PC-3 (cell line): Measurements from ENCODE around the gene AMY2A. TPM values are rescaled to one million over a fixed set of nuclear protein-coding genes. Genes with fewer than 3 reads are reported as not detected.
"Not testable (repeated sequence)": the region's sequence is repeated elsewhere in the genome, so short reads cannot be mapped to it uniquely, and the experiment has no call there.

ENCODE experiments used
- ATAC-seq: fragments of 200-7000 bp; cut with Tn5 transposase; 2 replicates; pipeline ENCODE4 v1.9.1; 2020; ENCODE audit warnings: mild to moderate bottlenecking, moderate library complexity
- Bru-seq: library from RNA; stranded (reverse); fragments of 400-500 nt; gene quantifications from one replicate; lab custom pipeline; 2021; lab: Mats Ljungman, UMichigan
- BruChase-seq, 2 experiments: library from RNA; stranded (reverse); fragments of 400-500 nt; gene quantifications; one replicate each; lab custom pipeline; 2021; lab: Mats Ljungman, UMichigan
- BruUV-seq: library from RNA; stranded (reverse); fragments of 400-500 nt; replicated peaks from 2 replicates; lab custom pipeline; 2021; lab: Mats Ljungman, UMichigan
- CTCF ChIA-PET: fragments of 300-600 bp; sonication (Branson Sonifier 250); formaldehyde crosslinking; loops from one replicate; lab custom pipeline; 2022; ENCODE audit warnings: antibody characterized with exemption; lab: Charles Lee
- POLR2A ChIA-PET: fragments of 300-600 bp; sonication (Branson Sonifier 250); formaldehyde crosslinking; loops from one replicate; lab custom pipeline; 2022; ENCODE audit warnings: antibody characterized with exemption; ENCODE audit not compliant: unreplicated experiment; lab: Charles Lee
- DNase-seq: peaks from one replicate; pipeline ENCODE4 v3.0.0-alpha.2; 2015
- H2AFZ ChIP-seq: fragments of 300-600 bp; sonication (generic); 2 replicates; pipeline ENCODE4 v1.6.0; 2016; ENCODE audit warnings: antibody characterized with exemption, low read length
- H3F3A ChIP-seq: fragments of 300-600 bp; sonication (generic); one replicate; pipeline ENCODE4 v1.6.0; 2017; ENCODE audit warnings: antibody characterized with exemption, low read length, control low read depth, mild to moderate bottlenecking; ENCODE audit not compliant: unreplicated experiment
- H3K27ac ChIP-seq: fragments of 300-600 bp; sonication (generic); 2 replicates; pipeline ENCODE4 v1.5.1; 2016; ENCODE audit warnings: mild to moderate bottlenecking, low read length
- H3K27me3 ChIP-seq: fragments of 300-600 bp; sonication (generic); 2 replicates; pipeline ENCODE4 v1.6.1; 2016; ENCODE audit warnings: low read length, mixed read lengths
- H3K36me3 ChIP-seq: fragments of 300-600 bp; sonication (generic); 2 replicates; pipeline ENCODE4 v1.6.1; 2016; ENCODE audit warnings: low read depth, mixed run types, low read length, mixed read lengths
- H3K4me1 ChIP-seq: fragments of 300-600 bp; sonication (generic); 2 replicates; pipeline ENCODE4 v1.5.1; 2016; ENCODE audit warnings: low read length; ENCODE audit not compliant: insufficient read depth
- H3K4me2 ChIP-seq: fragments of 300-600 bp; sonication (generic); 2 replicates; pipeline ENCODE4 v1.6.0; 2016; ENCODE audit warnings: low read length
- H3K4me3 ChIP-seq: fragments of 300-600 bp; sonication (generic); 2 replicates; pipeline ENCODE4 v1.5.1; 2016; ENCODE audit warnings: mild to moderate bottlenecking, low read length, mixed read lengths
- H3K79me2 ChIP-seq: fragments of 300-600 bp; sonication (generic); 2 replicates; pipeline ENCODE4 v1.6.1; 2017; ENCODE audit warnings: low read length, mixed read lengths
- H3K9ac ChIP-seq: fragments of 300-600 bp; sonication (generic); 2 replicates; pipeline ENCODE4 v1.6.0; 2016; ENCODE audit warnings: mild to moderate bottlenecking, low read length
- H3K9me2 ChIP-seq: fragments of 300-600 bp; sonication (generic); replicated peaks from 2 replicates; pipeline ENCODE4 v1.6.1; 2016; ENCODE audit warnings: mixed run types, low read length, mixed read lengths
- H3K9me3 ChIP-seq: fragments of 300-600 bp; sonication (generic); 2 replicates; pipeline ENCODE4 v1.6.1; 2016; ENCODE audit warnings: low read length, mixed read lengths
- H4K20me1 ChIP-seq: fragments of 300-600 bp; sonication (generic); 2 replicates; pipeline ENCODE4 v1.6.1; 2016; ENCODE audit warnings: low read length, mixed read lengths
- CTCF ChIP-seq: fragments of 300-600 bp; sonication (generic); conservative IDR thresholded peaks from 2 replicates; pipeline ENCODE4 v1.5.1; 2017; ENCODE audit warnings: antibody characterized with exemption, low read depth, mild to moderate bottlenecking, low read length
- EZH2 ChIP-seq: fragments of 300-600 bp; sonication (generic); IDR thresholded peaks from one replicate; pipeline ENCODE4 v1.6.1; 2017; ENCODE audit warnings: antibody characterized with exemption, mild to moderate bottlenecking, low read length; ENCODE audit not compliant: unreplicated experiment
- EZH2phosphoT487 ChIP-seq: fragments of 300-600 bp; sonication (generic); IDR thresholded peaks from 2 replicates; pipeline ENCODE4 v1.6.1; 2018; ENCODE audit warnings: mild to moderate bottlenecking, antibody characterized with exemption, low read length, borderline replicate concordance
- intact Hi-C: fragments of 100-400 bp; cut with micrococcal nuclease; formaldehyde crosslinking; loops from 2 replicates; pipeline ENCODE4 v1.9.0; 2023
- long read RNA-seq: library from polyadenylated mRNA; unstranded; transcript quantifications from one replicate; pipeline ENCODE4 v2.0.0, GENCODE V29; 2021; ENCODE audit not compliant: unreplicated experiment
- total RNA-seq: library from RNA; depleted of rRNA; stranded (reverse); fragments of >200 nt; gene quantifications from 2 replicates; pipeline ENCODE4 v1.2.3, GENCODE V29; 2014; rRNA removed

Gene AMY2A
- not detected in 2 replicates for total RNA-seq
- not detected for Bru-seq, nascent RNA
- not detected for BruChase-seq, experiment 1, labeled RNA remaining after a 6-hour chase
- BruChase-seq, experiment 2, labeled RNA remaining after a 2-hour chase, result not detected
- long read RNA-seq, result 0 reads

GRCh38 chr1:103616994-103617477, at the start of gene AMY2A:
TSS of gene AMY2A (plus strand) at chr1:103617427. CDS start at chr1:103617441, 14 bp downstream.
- DNase-seq, H3K27me3 ChIP-seq, H3K4me2 ChIP-seq, H3F3A ChIP-seq, CTCF ChIA-PET, H3K27ac ChIP-seq, H3K9ac ChIP-seq, H2AFZ ChIP-seq, intact Hi-C loops, H4K20me1 ChIP-seq, H3K9me3 ChIP-seq, H3K4me1 ChIP-seq, H3K36me3 ChIP-seq, H3K4me3 ChIP-seq, POLR2A ChIA-PET, H3K9me2 ChIP-seq, BruUV-seq, H3K79me2 ChIP-seq, ATAC-seq: not testable (repeated sequence)

- Histone ChIP-seq H3K9me2 (no peaks in the 10 kb centered on the region), H3K27ac (no peak overlapping the region), H3F3A (no peaks in the 10 kb centered on the region), H4K20me1 (no peaks in the 10 kb centered on the region), H3K79me2 (no peaks in the 10 kb centered on the region), H3K4me3 (no peak overlapping the region), H2AFZ (no peak overlapping the region), H3K36me3 (no peaks in the 10 kb centered on the region), H3K4me1 (no peaks in the 10 kb centered on the region), H3K4me2 (no peak overlapping the region), H3K9ac (no peak overlapping the region), H3K27me3 (0 out of 2 replicates have a peak, but pooled peaks cover 5% of the 10 kb centered on the region), H3K9me3 (no peaks in the 10 kb centered on the region)
- POLR2A ChIA-PET, result no interaction called here
- CTCF ChIA-PET, result no interaction called here
- BruUV-seq, result no TSS peak
- no peak for ATAC-seq
- intact Hi-C loops, result no loop called here
- TF ChIP-seq EZH2phosphoT487 (no peak), EZH2 (no peak), CTCF (no peak)
- no peak for DNase-seq
Measured at GRCh38 chr1:103569493-103569892, 47.7 kb upstream of the AMY2A start.

- H3K36me3 ChIP-seq, POLR2A ChIA-PET: not testable (repeated sequence)
Measured at GRCh38 chr1:103571289-103571688, 45.9 kb upstream of the AMY2A start, which contains the start of gene AMY2B. TSS of gene AMY2B (plus strand) at chr1:103571589. CDS start at chr1:103571603, 14 bp downstream.

More at GRCh38 chr1:103571289-103571688, 45.9 kb upstream of the AMY2A start, which contains the start of gene AMY2B:
- H3K9ac ChIP-seq, H3K27ac ChIP-seq, BruUV-seq, H3F3A ChIP-seq, H3K4me1 ChIP-seq, H4K20me1 ChIP-seq, H3K4me2 ChIP-seq, H3K9me3 ChIP-seq, intact Hi-C loops, H2AFZ ChIP-seq, H3K4me3 ChIP-seq, ATAC-seq, CTCF ChIA-PET, DNase-seq, H3K79me2 ChIP-seq, H3K27me3 ChIP-seq, H3K9me2 ChIP-seq: not testable (repeated sequence)
